SK-N-SH (cell line): ENCODE measurements around the gene PDE9A. TPM values are rescaled to one million over a fixed set of nuclear protein-coding genes. Genes with fewer than 3 reads are reported as not detected.

Source experiments
- CTCF ChIA-PET: fragments of 300-600, 350-600 bp; formaldehyde crosslinking; extraction: SDS; loops from one replicate; lab custom pipeline; 2021; lab: Yijun Ruan, JAX
- POLR2A ChIA-PET: fragments of 350-600 bp; sonication (Branson Sonifier 250); formaldehyde crosslinking; extraction: SDS; loops from one replicate; lab custom pipeline; 2020; ENCODE audit warnings: antibody characterized with exemption, inconsistent platforms; lab: Yijun Ruan, JAX
- DNase-seq: peaks from one replicate; pipeline ENCODE4 v3.0.0; 2012
- H2AFZ ChIP-seq: fragments of 200-600 bp; sonication (generic); 2 replicates; pipeline ENCODE4 v1.8.1; 2016; ENCODE audit warnings: antibody characterized with exemption, mild to moderate bottlenecking, low read depth
- H3F3A ChIP-seq: fragments of 200-600 bp; sonication (generic); replicated peaks from 2 replicates; pipeline ENCODE3; 2016; ENCODE audit warnings: antibody characterized with exemption, mild to moderate bottlenecking; ENCODE audit not compliant: insufficient read depth
- H3K27ac ChIP-seq, 2 experiments: fragments of 200-500 bp in 1 of 2; fragments of 200-600 bp in 1 of 2; sonication (Bioruptor generic) in 1 of 2; sonication (generic), shearing (Covaris generic) in 1 of 2; 2 replicates each; pipeline versions ENCODE4 v1.5.1 to v1.6.1; 2014 to 2016; ENCODE audit warnings: low read depth in 2 of 2, inconsistent platforms in 1 of 2, low read length in 1 of 2, mild to moderate bottlenecking in 1 of 2, mixed read lengths in 1 of 2
- H3K27me3 ChIP-seq: fragments of 200-600 bp; sonication (generic), shearing (Covaris generic); 2 replicates; pipeline ENCODE4 v1.6.1; 2016; ENCODE audit warnings: mixed run types; ENCODE audit not compliant: insufficient read depth
- H3K36me3 ChIP-seq, 2 experiments: fragments of 200-500 bp in 1 of 2; fragments of 200-600 bp in 1 of 2; sonication (Bioruptor generic) in 1 of 2; sonication (generic) in 1 of 2; replicated peaks in 1 of 2; 2 replicates each; pipeline versions ENCODE3 to v1.5.1; 2014 to 2016; ENCODE audit warnings: low read length in 1 of 2, mild to moderate bottlenecking in 1 of 2; ENCODE audit not compliant: insufficient read depth in 2 of 2, control insufficient read depth in 1 of 2
- H3K4me1 ChIP-seq, 2 experiments: fragments of 200-500 bp in 1 of 2; fragments of 200-600 bp in 1 of 2; sonication (Bioruptor generic) in 1 of 2; sonication (generic), shearing (Covaris generic) in 1 of 2; 2 replicates each; pipeline versions ENCODE4 v1.5.1 to v1.6.1; 2014 to 2016; ENCODE audit warnings: low read depth in 1 of 2, low read length in 1 of 2, mixed run types in 1 of 2; ENCODE audit not compliant: insufficient read depth in 2 of 2, control insufficient read depth in 1 of 2
- H3K4me2 ChIP-seq: fragments of 200-600 bp; sonication (generic), shearing (Covaris generic); 2 replicates; pipeline ENCODE4 v1.6.1; 2017; ENCODE audit warnings: mixed run types
- H3K4me3 ChIP-seq, 2 experiments: fragments of 200-500 bp in 1 of 2; fragments of 200-600 bp in 1 of 2; sonication (Bioruptor generic) in 1 of 2; sonication (generic), shearing (Covaris generic) in 1 of 2; 2 replicates each; pipeline versions ENCODE4 v1.5.1 to v1.8.1; 2014 to 2016; ENCODE audit warnings: low read depth in 2 of 2, inconsistent platforms in 1 of 2, low read length in 1 of 2, mild to moderate bottlenecking in 1 of 2, mixed read lengths in 1 of 2, moderate library complexity in 1 of 2
- H3K79me2 ChIP-seq: fragments of 200-600 bp; sonication (generic); 2 replicates; pipeline ENCODE4 v1.8.1; 2017; ENCODE audit warnings: mild to moderate bottlenecking; ENCODE audit not compliant: insufficient read depth
- H3K9ac ChIP-seq: fragments of 200-600 bp; sonication (generic); 2 replicates; pipeline ENCODE4 v1.6.1; 2017; ENCODE audit warnings: mixed run types
- H3K9me2 ChIP-seq: fragments of 200-600 bp; sonication (generic); 2 replicates; pipeline ENCODE4 v1.6.1; 2017; ENCODE audit warnings: mixed run types
- H3K9me3 ChIP-seq: fragments of 200-600 bp; sonication (generic); 2 replicates; pipeline ENCODE4 v1.6.1; 2017; ENCODE audit warnings: mixed run types, mild to moderate bottlenecking, moderate library complexity
- H4K20me1 ChIP-seq: fragments of 200-600 bp; sonication (generic); 2 replicates; pipeline ENCODE4 v1.6.1; 2017; ENCODE audit warnings: mild to moderate bottlenecking, mixed run types; ENCODE audit not compliant: insufficient read depth
- CHD2 ChIP-seq: fragments of 150-350 bp; IDR thresholded peaks from 2 replicates; pipeline ENCODE4 v1.6.1; 2018; ENCODE audit warnings: low read length; ENCODE audit not compliant: partially characterized antibody
- CTCF ChIP-seq: fragments of 200-600 bp; sonication (generic); IDR thresholded peaks from 2 replicates; pipeline ENCODE4 v1.6.1; 2017; ENCODE audit warnings: antibody characterized with exemption, mild to moderate bottlenecking, moderate library complexity
- ELF1 ChIP-seq: IDR thresholded peaks from 2 replicates; pipeline ENCODE4 v1.4.0; 2012
- EP300 ChIP-seq, 2 experiments: IDR thresholded peaks; 2 replicates each; pipeline versions ENCODE4 v1.4.0 to v1.6.1; 2012; ENCODE audit warnings: borderline replicate concordance in 1 of 2, low read depth in 1 of 2, low read length in 1 of 2
- FOXJ3 ChIP-seq: sonication (generic); formaldehyde crosslinking; IDR thresholded peaks from 2 replicates; pipeline ENCODE4 v1.5.1; 2020; ENCODE audit warnings: mild to moderate bottlenecking, missing genetic modification reagents
- FOXM1 ChIP-seq: IDR thresholded peaks from 2 replicates; pipeline ENCODE4 v1.4.0; 2012; ENCODE audit warnings: low read depth, mild to moderate bottlenecking
- JUND ChIP-seq: IDR thresholded peaks from 2 replicates; pipeline ENCODE4 v1.4.0; 2012
- MEF2A ChIP-seq: IDR thresholded peaks from 2 replicates; pipeline ENCODE4 v1.4.0; 2012; ENCODE audit warnings: low read depth, borderline replicate concordance
- NRF1 ChIP-seq: IDR thresholded peaks from 2 replicates; pipeline ENCODE4 v1.6.1; 2012; ENCODE audit warnings: low read depth, mild to moderate bottlenecking, low read length
- POLR2AphosphoS5 ChIP-seq: IDR thresholded peaks from 2 replicates; pipeline ENCODE4 v1.6.1; 2012; ENCODE audit warnings: low read depth, low read length
- RAD21 ChIP-seq: IDR thresholded peaks from 2 replicates; pipeline ENCODE4 v1.6.1; 2012; ENCODE audit warnings: mild to moderate bottlenecking, low read length
- REST ChIP-seq: IDR thresholded peaks from 2 replicates; pipeline ENCODE4 v1.6.1; 2012; ENCODE audit warnings: mild to moderate bottlenecking, low read depth, low read length, moderate library complexity
- RXRA ChIP-seq: IDR thresholded peaks from 2 replicates; pipeline ENCODE4 v1.4.0; 2012; ENCODE audit warnings: low read depth, mild to moderate bottlenecking, borderline replicate concordance
- SIN3A ChIP-seq: IDR thresholded peaks from 2 replicates; pipeline ENCODE4 v1.6.1; 2012; ENCODE audit warnings: low read depth, mild to moderate bottlenecking, low read length, moderate library complexity, borderline replicate concordance
- SMC3 ChIP-seq: IDR thresholded peaks from 2 replicates; pipeline ENCODE4 v1.6.1; 2012; ENCODE audit warnings: low read depth, low read length, improper control_type of control experiment
- TAF1 ChIP-seq: IDR thresholded peaks from 2 replicates; pipeline ENCODE4 v1.6.1; 2012; ENCODE audit warnings: low read depth, mild to moderate bottlenecking, low read length, moderate library complexity, borderline replicate concordance
- TCF12 ChIP-seq: IDR thresholded peaks from 2 replicates; pipeline ENCODE4 v1.4.0; 2012
- USF1 ChIP-seq: IDR thresholded peaks from 2 replicates; pipeline ENCODE4 v1.4.0; 2012; ENCODE audit warnings: low read depth, borderline replicate concordance
- USF2 ChIP-seq: fragments of 150-350 bp; IDR thresholded peaks from 2 replicates; pipeline ENCODE4 v1.6.1; 2017; ENCODE audit warnings: antibody characterized with exemption, low read length, low read depth, borderline replicate concordance
- YY1 ChIP-seq: IDR thresholded peaks from 2 replicates; pipeline ENCODE4 v1.4.0; 2012; ENCODE audit warnings: low read depth, mild to moderate bottlenecking
- WGBS: methylation state at CpG from one replicate; pipeline ENCODE4 v1.1.6; 2017; ENCODE audit warnings: low lambda C conversion rate; 5-methylcytosine and 5-hydroxymethylcytosine counted together
- polyA plus RNA-seq, 3 experiments: library from polyadenylated mRNA; depleted of rRNA; stranded (reverse); fragments of >200 nt; gene quantifications; 2 replicates each; pipeline ENCODE4 v1.2.3, GENCODE V29; 2012

The PDE9A gene
- polyA plus RNA-seq, 1 of the 3 experiments (the other 2 are of a cell fraction), result 0.28 TPM

GRCh38 chr21:42665026-42665425, 11.6 kb downstream of the PDE9A start:
- Histone ChIP-seq H3K36me3 (no peaks in the 10 kb centered on the region), H4K20me1 (no peaks in the 10 kb centered on the region), H3K27me3 (no peaks in the 10 kb centered on the region), H2AFZ (no peak overlapping the region), H3K9me2 (no peaks in the 10 kb centered on the region), H3K27ac (no peak overlapping the region), H3K4me1 (no peaks in the 10 kb centered on the region; a peak in 1 of 4 replicates), H3K4me2 (no peak overlapping the region), H3K79me2 (no peaks in the 10 kb centered on the region), H3K9ac (no peak overlapping the region), H3F3A (no peaks in the 10 kb centered on the region), H3K9me3 (no peaks in the 10 kb centered on the region), H3K4me3 (no peak overlapping the region)
- TF ChIP-seq MEF2A (no peak), ELF1 (no peak), CHD2 (no peak), JUND (no peak), USF2 (no peak), NRF1 (no peak), TAF1 (no peak), USF1 (no peak), FOXM1 (no peak), RXRA (no peak), RAD21 (no peak), REST (no peak)
- POLR2A ChIA-PET, result no interaction called here
- CTCF ChIA-PET, result interaction anchor here (0.9 to 1.6 kb wide), 3 partner anchors 10 to 14 kb away, joined by 3 to 4 read pairs (median 4); no protein-coding TSS in a partner anchor
- WGBS, result 74% methylated on average over 5 of the region's 8 CpGs
- DNase-seq, result no peak

- Histone ChIP-seq H3K9me2 (no peaks in the 10 kb centered on the region), H3F3A (no peaks in the 10 kb centered on the region), H3K79me2 (no peaks in the 10 kb centered on the region), H3K4me1 (no peaks in the 10 kb centered on the region; a peak in 1 of 4 replicates), H3K36me3 (no peaks in the 10 kb centered on the region), H2AFZ (no peak overlapping the region), H3K27me3 (no peaks in the 10 kb centered on the region), H3K27ac (no peak overlapping the region), H4K20me1 (no peaks in the 10 kb centered on the region), H3K9ac (no peak overlapping the region), H3K4me2 (no peak overlapping the region), H3K9me3 (no peaks in the 10 kb centered on the region), H3K4me3 (no peak overlapping the region)
- no peak for TF ChIP-seq TCF12
- no peak for TF ChIP-seq SIN3A
- no peak for TF ChIP-seq MEF2A
- TF ChIP-seq RXRA, result no peak
- no peak for TF ChIP-seq FOXJ3 (CRISPR knock-in tag)
- no peak for TF ChIP-seq ELF1
- TF ChIP-seq SMC3, result no peak
- no peak for TF ChIP-seq CTCF
- TF ChIP-seq USF2, result no peak
- TF ChIP-seq TAF1, result no peak
- no peak for TF ChIP-seq RAD21
- no peak for TF ChIP-seq EP300 (IDR thresholded peaks at IDR 0.05; ENCODE audit: borderline replicate concordance in 1 of 2, low read depth in 1 of 2, low read length in 1 of 2)
- no peak for TF ChIP-seq POLR2AphosphoS5
- TF ChIP-seq YY1, result no peak
- ChIA-PET CTCF (interaction anchor here (0.9 to 1.6 kb wide), 3 partner anchors 11 to 14 kb away, joined by 3 to 4 read pairs (median 4); no protein-coding TSS in a partner anchor), POLR2A (no interaction called here)
- WGBS, result 86% methylated on average over 10 of the region's 13 CpGs
- DNase-seq, result no peak
These were observed 12.1 kb downstream of the PDE9A start for GRCh38 chr21:42665484-42665883.
